Measurements from ENCODE around the gene CCDC51.

Gene CCDC51

GRCh38 chr3:48411041-48411588 lies 28.8 kb downstream of the CCDC51 start:
- no peak overlapping the region for H3K27ac ChIP-seq (ENCODE audit: low read length)
- H3K9ac ChIP-seq (ENCODE audit: low read length): no peak overlapping the region
- no peak overlapping the region for H2AFZ ChIP-seq (ENCODE audit: low read depth, low read length)
- no peaks in the 10 kb centered on the region for H3K27me3 ChIP-seq (ENCODE audit: low read depth, low read length)
- TF ChIP-seq EZH2phosphoT487 (IDR thresholded peaks at IDR 0.05; ENCODE audit: low read depth) (no peak), CTCF (IDR thresholded peaks at IDR 0.05; ENCODE audit: low read depth, low read length) (no peak)
- H3K36me3 ChIP-seq (replicated peaks; ENCODE audit: low read depth, low read length): peaks cover 4% of the 10 kb centered on the region
- no peaks in the 10 kb centered on the region for H3K79me2 ChIP-seq (ENCODE audit: low read length)
- no peaks in the 10 kb centered on the region for H3K4me1 ChIP-seq (ENCODE audit: low read length)
- no peaks in the 10 kb centered on the region for H3K9me3 ChIP-seq (ENCODE audit: insufficient read depth, low read length)
- no peak overlapping the region for H3K4me3 ChIP-seq (ENCODE audit: low read length)
- H3K4me2 ChIP-seq (ENCODE audit: low read length): no peak overlapping the region
- H4K20me1 ChIP-seq (ENCODE audit: insufficient read depth, low read length): no peaks in the 10 kb centered on the region

- H3K36me3 ChIP-seq (replicated peaks; ENCODE audit: low read depth, low read length): peaks cover 4% of the 10 kb centered on the region
Measured at GRCh38 chr3:48410205-48411040, 29.5 kb downstream of the CCDC51 start.

GRCh38 chr3:48409291-48410201 lies 30.4 kb downstream of the CCDC51 start:
- peaks cover 4% of the 10 kb centered on the region for H3K36me3 ChIP-seq (replicated peaks; ENCODE audit: low read depth, low read length)

More at GRCh38 chr3:48410205-48411040, 29.5 kb downstream of the CCDC51 start:
- Histone ChIP-seq H3K4me3 (ENCODE audit: low read length) (no peak overlapping the region), H3K9me3 (ENCODE audit: insufficient read depth, low read length) (no peaks in the 10 kb centered on the region), H2AFZ (ENCODE audit: low read depth, low read length) (no peak overlapping the region), H3K9ac (ENCODE audit: low read length) (no peak overlapping the region), H3K4me2 (ENCODE audit: low read length) (no peak overlapping the region), H3K27me3 (ENCODE audit: low read depth, low read length) (no peaks in the 10 kb centered on the region), H3K79me2 (ENCODE audit: low read length) (no peaks in the 10 kb centered on the region), H3K4me1 (ENCODE audit: low read length) (no peaks in the 10 kb centered on the region), H4K20me1 (ENCODE audit: insufficient read depth, low read length) (no peaks in the 10 kb centered on the region), H3K27ac (ENCODE audit: low read length) (no peak overlapping the region)
- TF ChIP-seq CTCF (IDR thresholded peaks at IDR 0.05; ENCODE audit: low read depth, low read length) (no peak), EZH2phosphoT487 (IDR thresholded peaks at IDR 0.05; ENCODE audit: low read depth) (no peak)

More at GRCh38 chr3:48409291-48410201, 30.4 kb downstream of the CCDC51 start:
- Histone ChIP-seq H4K20me1 (ENCODE audit: insufficient read depth, low read length) (no peaks in the 10 kb centered on the region), H3K79me2 (ENCODE audit: low read length) (no peaks in the 10 kb centered on the region), H3K4me2 (ENCODE audit: low read length) (no peak overlapping the region), H3K9me3 (ENCODE audit: insufficient read depth, low read length) (no peaks in the 10 kb centered on the region), H3K9ac (ENCODE audit: low read length) (no peak overlapping the region), H3K27me3 (ENCODE audit: low read depth, low read length) (no peaks in the 10 kb centered on the region), H2AFZ (ENCODE audit: low read depth, low read length) (no peak overlapping the region), H3K27ac (ENCODE audit: low read length) (no peak overlapping the region), H3K4me1 (ENCODE audit: low read length) (no peaks in the 10 kb centered on the region), H3K4me3 (ENCODE audit: low read length) (no peak overlapping the region)
- no peak for TF ChIP-seq EZH2phosphoT487 (IDR thresholded peaks at IDR 0.05; ENCODE audit: low read depth)
- TF ChIP-seq CTCF (IDR thresholded peaks at IDR 0.05; ENCODE audit: low read depth, low read length): no peak
